Activated effector memory CD4-positive, alpha-beta T cell treated with anti-CD3 and anti-CD28 coated beads, Interleukin-2, amount 50 U/mL, for 16 hours (primary cell): ENCODE results near the gene ASB4.
"Not testable (repeated sequence)": the region's sequence is repeated elsewhere in the genome, so short reads cannot be mapped to it uniquely, and the experiment has no call there.

Source experiments
- DNase-seq: peaks from one replicate; pipeline ENCODE4 v3.0.0-alpha.2; 2020

ASB4 gene

GRCh38 chr7:95527033-95527775 lies 41.5 kb downstream of the ASB4 start:
- no peak for DNase-seq

GRCh38 chr7:95527776-95528250 lies 42.1 kb downstream of the ASB4 start:
- DNase-seq: no peak

GRCh38 chr7:95529701-95530100 lies 44.0 kb downstream of the ASB4 start:
- DNase-seq: no peak

- DNase-seq: no peak
Observed at GRCh38 chr7:95530881-95531280, 45.1 kb downstream of the ASB4 start.

- no peak for DNase-seq
Observed at GRCh38 chr7:95531605-95532219, 46.0 kb downstream of the ASB4 start.

- no peak for DNase-seq
Observed at GRCh38 chr7:95534796-95535195, 49.1 kb downstream of the ASB4 start.

- no peak for DNase-seq
Observed at GRCh38 chr7:95535662-95536061, 49.9 kb downstream of the ASB4 start.

GRCh38 chr7:95536656-95537311 lies 51.0 kb downstream of the ASB4 start:
- no peak for DNase-seq

GRCh38 chr7:95537468-95537867 lies 51.7 kb downstream of the ASB4 start:
- DNase-seq: no peak

- DNase-seq: no peak
Observed at GRCh38 chr7:95539426-95539825, 53.7 kb downstream of the ASB4 start.

- no peak for DNase-seq
Observed at GRCh38 chr7:95540366-95540765, 54.6 kb downstream of the ASB4 start.

- DNase-seq: no peak
Observed at GRCh38 chr7:95543312-95543711, 57.6 kb downstream of the ASB4 start.

- no peak for DNase-seq
Observed at GRCh38 chr7:95544171-95544570, 58.4 kb downstream of the ASB4 start.

GRCh38 chr7:95545007-95545615 lies 59.4 kb downstream of the ASB4 start:
- no peak for DNase-seq

- no peak for DNase-seq
Observed at GRCh38 chr7:95545673-95546072, 59.9 kb downstream of the ASB4 start.

GRCh38 chr7:95546647-95547046 lies 60.9 kb downstream of the ASB4 start:
- no peak for DNase-seq

- no peak for DNase-seq
Observed at GRCh38 chr7:95547361-95548348, 61.9 kb downstream of the ASB4 start.

- DNase-seq: no peak
Observed at GRCh38 chr7:95549818-95550529, 64.2 kb downstream of the ASB4 start.

GRCh38 chr7:95550546-95550945 lies 64.8 kb downstream of the ASB4 start:
- DNase-seq: no peak

- DNase-seq: not testable (repeated sequence)
Observed at GRCh38 chr7:95552010-95552926, 66.5 kb downstream of the ASB4 start.

GRCh38 chr7:95553939-95554338 lies 68.2 kb downstream of the ASB4 start:
- DNase-seq: no peak
